Psoas muscle (tissue), 8 donors: ENCODE results near the gene TRPV5. TPM values are rescaled to one million over a fixed set of nuclear protein-coding genes. Genes with fewer than 3 reads are reported as not detected.

Experiments
- ATAC-seq, 4 donors: fragments of 200-7000 bp; cut with Tn5 transposase; one replicate each; pipeline ENCODE4 v1.9.1; 2020; ENCODE audit warnings: moderate library complexity in 3 of 4, mild to moderate bottlenecking in 2 of 4
- DNase-seq, 2 donors: peaks; one replicate each; pipeline ENCODE4 v3.0.0-alpha.2; 2020
- H3K27ac ChIP-seq: fragments of 200-600 bp; one replicate; pipeline ENCODE4 v1.8.0; 2022
- H3K27me3 ChIP-seq, 3 donors: fragments of 200-600 bp in 1 of 3; one replicate each; pipeline versions ENCODE4 v1.6.1 to v1.8.0; 2013 to 2022; ENCODE audit warnings: low read length in 2 of 3, mild to moderate bottlenecking in 2 of 3, moderate library complexity in 1 of 3; ENCODE audit not compliant: insufficient read depth in 3 of 3
- H3K36me3 ChIP-seq, 2 donors: fragments of 200-600 bp in 1 of 2; one replicate each; pipeline versions ENCODE4 v1.6.1 to v1.8.0; 2013 to 2022; ENCODE audit warnings: low read depth in 1 of 2, mild to moderate bottlenecking in 1 of 2, moderate library complexity in 1 of 2; ENCODE audit not compliant: insufficient read depth in 1 of 2
- H3K4me1 ChIP-seq: fragments of 200-600 bp; one replicate; pipeline ENCODE4 v1.8.0; 2022
- H3K4me3 ChIP-seq: fragments of 200-600 bp; one replicate; pipeline ENCODE4 v1.8.0; 2022; ENCODE audit warnings: mild to moderate bottlenecking
- H3K9me3 ChIP-seq: fragments of 200-600 bp; one replicate; pipeline ENCODE4 v1.8.0; 2022
- WGBS, 3 donors: extraction: QIAGEN DNeasy Blood & Tissue Kit; methylation state at CpG; one replicate each; pipeline versions ENCODE4 v1.1.6 to v1.1.7; 2013; 5-methylcytosine and 5-hydroxymethylcytosine counted together
- intact Hi-C, 2 donors: fragments of 100-400 bp; cut with DNase I; formaldehyde crosslinking; loops; one replicate each; pipeline versions ENCODE4 v1.11.0 to v1.14.2; 2022
- polyA plus RNA-seq, 3 donors: library from polyadenylated mRNA; stranded (reverse); fragments of 200-250 nt; gene quantifications; one replicate each; pipeline ENCODE4 v1.2.3, GENCODE V29; 2013
- total RNA-seq, 4 donors: library from RNA; stranded (reverse); fragmentation: NEBNext Ultra II Directional in 2 of 4; extraction: Animal tissue kit (Norgen Biotek cat#: 25700) in 2 of 4; gene quantifications; one replicate each; pipeline versions ENCODE4 v1.2.1 to v1.2.4, GENCODE V29; 2021 to 2023
- TF ChIP-seq, protein P1 (sequence below): fragments of 200-600 bp; IDR thresholded peaks from one replicate; pipeline ENCODE4 v1.8.0; 2022; ENCODE audit warnings: antibody characterized with exemption
- donor health status: healthy with polysubstance abuse.
- donor health status: DM: no; HTN: no; CAD: no; lungs with moderate emphysema.
- donor health status: Bipolar disorder and iron deficiency.
- donor health status: healthy.
- donor health status: DM: yes; HTN: yes; CAD: no.
- donor health status: DM: no; HTN: no; CAD: no.
- donor health status: DM: no; HTN: no; CAD: no.
- donor health status: DM: yes; HTN: yes; CAD: no.

TRPV5 gene
- total and polyA plus RNA-seq, 7 donors = 0.06 TPM; not detected in 6

- TF ChIP-seq, protein P1, sequence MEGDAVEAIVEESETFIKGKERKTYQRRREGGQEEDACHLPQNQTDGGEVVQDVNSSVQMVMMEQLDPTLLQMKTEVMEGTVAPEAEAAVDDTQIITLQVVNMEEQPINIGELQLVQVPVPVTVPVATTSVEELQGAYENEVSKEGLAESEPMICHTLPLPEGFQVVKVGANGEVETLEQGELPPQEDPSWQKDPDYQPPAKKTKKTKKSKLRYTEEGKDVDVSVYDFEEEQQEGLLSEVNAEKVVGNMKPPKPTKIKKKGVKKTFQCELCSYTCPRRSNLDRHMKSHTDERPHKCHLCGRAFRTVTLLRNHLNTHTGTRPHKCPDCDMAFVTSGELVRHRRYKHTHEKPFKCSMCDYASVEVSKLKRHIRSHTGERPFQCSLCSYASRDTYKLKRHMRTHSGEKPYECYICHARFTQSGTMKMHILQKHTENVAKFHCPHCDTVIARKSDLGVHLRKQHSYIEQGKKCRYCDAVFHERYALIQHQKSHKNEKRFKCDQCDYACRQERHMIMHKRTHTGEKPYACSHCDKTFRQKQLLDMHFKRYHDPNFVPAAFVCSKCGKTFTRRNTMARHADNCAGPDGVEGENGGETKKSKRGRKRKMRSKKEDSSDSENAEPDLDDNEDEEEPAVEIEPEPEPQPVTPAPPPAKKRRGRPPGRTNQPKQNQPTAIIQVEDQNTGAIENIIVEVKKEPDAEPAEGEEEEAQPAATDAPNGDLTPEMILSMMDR = no peak
- no peak for ATAC-seq
- 70 to 84% (median 83%) methylated on average over 4 of the region's 4 CpGs for WGBS, 3 donors
Observed at GRCh38 chr7:142867097-142867378, 66.5 kb downstream of the TRPV5 start.

DNA sequence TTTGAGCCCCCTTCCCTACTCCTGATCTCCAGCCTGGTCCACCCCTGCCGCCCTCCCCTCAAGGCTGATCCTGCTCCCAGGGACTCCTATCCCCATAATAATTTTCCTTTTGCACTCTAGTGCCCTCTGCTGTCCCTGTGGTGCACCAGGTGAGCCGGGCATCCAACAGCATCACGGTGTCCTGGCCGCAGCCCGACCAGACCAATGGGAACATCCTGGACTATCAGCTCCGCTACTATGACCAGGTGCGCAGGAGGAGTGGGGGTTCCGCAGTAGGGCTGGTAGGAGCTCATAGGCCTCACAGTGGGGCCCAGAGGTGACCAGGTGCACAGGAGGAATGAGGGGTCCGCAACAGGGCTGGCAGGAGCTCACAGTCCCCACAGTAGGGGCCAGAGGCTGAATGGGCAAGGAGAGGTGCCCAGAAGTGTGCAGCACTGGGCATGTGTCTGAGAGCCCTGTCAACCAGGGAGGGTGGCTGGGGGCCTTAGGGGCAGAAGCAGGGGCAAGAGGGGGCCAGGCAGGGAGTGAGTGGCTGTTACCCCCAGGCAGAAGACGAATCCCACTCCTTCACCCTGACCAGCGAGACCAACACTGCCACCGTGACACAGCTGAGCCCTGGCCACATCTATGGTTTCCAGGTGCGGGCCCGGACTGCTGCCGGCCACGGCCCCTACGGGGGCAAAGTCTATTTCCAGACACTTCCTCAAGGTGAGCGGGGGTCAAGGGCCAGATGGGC, 67.0 kb downstream of the TRPV5 start:
- Histone ChIP-seq H3K36me3 (no peaks in the 10 kb centered on the region), H3K27ac (no peak overlapping the region), H3K27me3 (no peaks in the 10 kb centered on the region), H3K9me3 (no peaks in the 10 kb centered on the region), H3K4me1 (no peaks in the 10 kb centered on the region), H3K4me3 (no peak overlapping the region)
- ATAC-seq (peak; percentile 40 to 81 (median 68)), DNase-seq (peak in 1 of 2 donors; percentile 43)
- TF ChIP-seq, protein P1 = peak; percentile 41
- intact Hi-C loops = no loop called here
- WGBS, 3 donors = 74 to 77% (median 77%) methylated on average over 18 of the region's 18 CpGs

More at GRCh38 chr7:142867097-142867378, 66.5 kb downstream of the TRPV5 start:
- no peak overlapping the region for H3K4me3 ChIP-seq
- no peaks in the 10 kb centered on the region for H3K4me1 ChIP-seq
- no peak overlapping the region for H3K27ac ChIP-seq
- H3K36me3 ChIP-seq = no peaks in the 10 kb centered on the region
- H3K27me3 ChIP-seq = no peaks in the 10 kb centered on the region
- H3K9me3 ChIP-seq = no peaks in the 10 kb centered on the region
- no peak for DNase-seq
- intact Hi-C loops = no loop called here

DNA sequence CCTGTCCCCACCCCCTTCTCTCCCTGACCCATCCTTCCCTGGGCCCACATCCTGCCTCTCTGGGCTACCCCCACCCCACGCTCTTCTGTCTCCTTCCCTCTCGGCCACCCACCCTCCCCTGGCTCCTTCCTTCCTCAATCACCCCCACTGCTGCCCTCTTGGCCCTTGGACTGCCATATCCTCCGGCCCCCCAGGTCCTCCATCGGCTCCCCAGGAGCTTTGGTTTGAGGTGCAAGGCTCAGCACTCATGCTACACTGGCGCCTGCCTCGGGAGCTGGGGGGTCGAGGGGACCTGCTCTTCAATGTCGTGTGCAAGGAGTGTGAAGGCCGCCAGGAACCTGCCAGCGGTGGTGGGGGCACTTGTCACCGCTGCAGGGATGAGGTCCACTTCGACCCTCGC, 67.8 kb downstream of the TRPV5 start:
- Histone ChIP-seq H3K9me3 (no peaks in the 10 kb centered on the region), H3K27me3 (no peaks in the 10 kb centered on the region), H3K27ac (no peak overlapping the region), H3K36me3 (no peaks in the 10 kb centered on the region), H3K4me1 (no peaks in the 10 kb centered on the region), H3K4me3 (no peak overlapping the region)
- no peak for ATAC-seq
- TF ChIP-seq, protein P1 = no peak
- intact Hi-C loops = no loop called here
- DNase-seq = peak in 1 of 2 donors; percentile 44
- 63 to 69% (median 68%) methylated on average over 13 of the region's 13 CpGs for WGBS, 3 donors

- Histone ChIP-seq H3K27ac (no peak overlapping the region), H3K27me3 (no peaks in the 10 kb centered on the region), H3K9me3 (no peaks in the 10 kb centered on the region), H3K4me3 (no peak overlapping the region), H3K36me3 (no peaks in the 10 kb centered on the region), H3K4me1 (no peaks in the 10 kb centered on the region)
- ATAC-seq (no peak), DNase-seq (peak in 1 of 2 donors; percentile 39)
- TF ChIP-seq, protein P1 = no peak
- intact Hi-C loops = no loop called here
- 74 to 87% (median 86%) methylated on average over 13 to 14 of the region's 14 CpGs for WGBS, 3 donors
Observed at GRCh38 chr7:142864980-142865747, 68.4 kb downstream of the TRPV5 start.
